ENCODE data around the gene TAMM41.
"Not testable (repeated sequence)": the region's sequence is repeated elsewhere in the genome, so short reads cannot be mapped to it uniquely, and the experiment has no call there.

The TAMM41 gene

GRCh38 chr3:11846281-11847266 is at the start of gene TAMM41:
Gene TAMM41 (minus strand): TSS chr3:11846885. CDS start chr3:11846636, 249 bp downstream.
- DNase-seq = peak; percentile 92 to 97

GRCh38 chr3:11878837-11879236 is 32.2 kb upstream of the TAMM41 start:
- DNase-seq = no peak

GRCh38 chr3:11874707-11875106 is 28.0 kb upstream of the TAMM41 start:
- DNase-seq = not testable (repeated sequence)

- DNase-seq = not testable (repeated sequence)
Measured at GRCh38 chr3:11863739-11864138, 17.1 kb upstream of the TAMM41 start.

- not testable (repeated sequence) for DNase-seq
Measured at GRCh38 chr3:11862584-11862983, 15.9 kb upstream of the TAMM41 start.

GRCh38 chr3:11862145-11862544 is 15.5 kb upstream of the TAMM41 start:
- not testable (repeated sequence) for DNase-seq

GRCh38 chr3:11860213-11860612 is 13.5 kb upstream of the TAMM41 start:
- not testable (repeated sequence) for DNase-seq

- DNase-seq = no peak
Measured at GRCh38 chr3:11853450-11853849, 6.8 kb upstream of the TAMM41 start.

GRCh38 chr3:11850003-11850402 is 3.3 kb upstream of the TAMM41 start:
- no peak for DNase-seq

GRCh38 chr3:11847607-11848006 is 922 bp upstream of the TAMM41 start:
- no peak for DNase-seq

- no peak for DNase-seq
Measured at GRCh38 chr3:11845651-11846050, 1.0 kb downstream of the TAMM41 start.

GRCh38 chr3:11844891-11845290 is 1.8 kb downstream of the TAMM41 start:
- DNase-seq = no peak

- peak; percentile 38 to 59 for DNase-seq
Measured at GRCh38 chr3:11835028-11835639, 11.6 kb downstream of the TAMM41 start.

GRCh38 chr3:11832981-11833905 is 13.4 kb downstream of the TAMM41 start:
- no peak for DNase-seq

- DNase-seq = no peak
Measured at GRCh38 chr3:11829416-11829815, 17.3 kb downstream of the TAMM41 start.

- no peak for DNase-seq
Measured at GRCh38 chr3:11826628-11827265, 19.9 kb downstream of the TAMM41 start.

- no peak for DNase-seq
Measured at GRCh38 chr3:11825301-11825700, 21.4 kb downstream of the TAMM41 start.

- no peak for DNase-seq
Measured at GRCh38 chr3:11820531-11821041, 26.1 kb downstream of the TAMM41 start.

GRCh38 chr3:11819146-11819689 is 27.5 kb downstream of the TAMM41 start:
- no peak for DNase-seq

GRCh38 chr3:11818033-11818432 is 28.7 kb downstream of the TAMM41 start:
- no peak for DNase-seq

- DNase-seq = no peak
Measured at GRCh38 chr3:11815111-11815510, 31.6 kb downstream of the TAMM41 start.

GRCh38 chr3:11814663-11815062 is 32.0 kb downstream of the TAMM41 start:
- DNase-seq = no peak

Data from AML-193 (cell line).